Measurements from ENCODE around the gene CCT8. TPM values are rescaled to one million over a fixed set of nuclear protein-coding genes. Genes with fewer than 3 reads are reported as not detected.
A peak's percentile ranks its signal among the peaks of the same experiment; 100 is the strongest.
"Not testable (repeated sequence)": the region's sequence is repeated elsewhere in the genome, so short reads cannot be mapped to it uniquely, and the experiment has no call there.

The CCT8 gene
- total RNA-seq, 1 donor, result 172 TPM

DNA sequence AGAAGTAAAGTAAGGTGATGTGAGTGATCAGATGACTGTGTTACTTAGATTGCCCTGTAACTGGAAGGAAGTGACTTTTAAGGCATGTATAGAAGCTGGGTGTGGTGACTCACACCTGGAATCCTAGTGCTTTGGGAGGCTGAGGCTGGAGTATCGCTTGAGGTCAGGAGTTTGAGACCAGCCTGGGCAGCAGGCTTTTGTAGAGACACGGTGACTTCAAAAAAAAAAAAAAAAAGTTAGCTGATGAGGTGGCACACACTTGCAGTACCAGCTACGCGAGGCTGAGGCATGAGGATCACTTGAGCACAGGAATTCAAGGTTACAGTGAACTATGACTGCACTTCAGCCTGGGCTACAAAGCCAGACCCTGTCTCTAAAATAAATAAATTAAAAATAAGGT is 51.3 kb downstream of the CCT8 start:
- no peak overlapping the region for H3K4me3 ChIP-seq (ENCODE audit: low read depth, low read length)
- no peak for DNase-seq (ENCODE audit: low read depth)
- TF ChIP-seq, protein P1, sequence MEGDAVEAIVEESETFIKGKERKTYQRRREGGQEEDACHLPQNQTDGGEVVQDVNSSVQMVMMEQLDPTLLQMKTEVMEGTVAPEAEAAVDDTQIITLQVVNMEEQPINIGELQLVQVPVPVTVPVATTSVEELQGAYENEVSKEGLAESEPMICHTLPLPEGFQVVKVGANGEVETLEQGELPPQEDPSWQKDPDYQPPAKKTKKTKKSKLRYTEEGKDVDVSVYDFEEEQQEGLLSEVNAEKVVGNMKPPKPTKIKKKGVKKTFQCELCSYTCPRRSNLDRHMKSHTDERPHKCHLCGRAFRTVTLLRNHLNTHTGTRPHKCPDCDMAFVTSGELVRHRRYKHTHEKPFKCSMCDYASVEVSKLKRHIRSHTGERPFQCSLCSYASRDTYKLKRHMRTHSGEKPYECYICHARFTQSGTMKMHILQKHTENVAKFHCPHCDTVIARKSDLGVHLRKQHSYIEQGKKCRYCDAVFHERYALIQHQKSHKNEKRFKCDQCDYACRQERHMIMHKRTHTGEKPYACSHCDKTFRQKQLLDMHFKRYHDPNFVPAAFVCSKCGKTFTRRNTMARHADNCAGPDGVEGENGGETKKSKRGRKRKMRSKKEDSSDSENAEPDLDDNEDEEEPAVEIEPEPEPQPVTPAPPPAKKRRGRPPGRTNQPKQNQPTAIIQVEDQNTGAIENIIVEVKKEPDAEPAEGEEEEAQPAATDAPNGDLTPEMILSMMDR (IDR thresholded peaks at IDR 0.05; ENCODE audit: insufficient read depth, low read length), result no peak

DNA sequence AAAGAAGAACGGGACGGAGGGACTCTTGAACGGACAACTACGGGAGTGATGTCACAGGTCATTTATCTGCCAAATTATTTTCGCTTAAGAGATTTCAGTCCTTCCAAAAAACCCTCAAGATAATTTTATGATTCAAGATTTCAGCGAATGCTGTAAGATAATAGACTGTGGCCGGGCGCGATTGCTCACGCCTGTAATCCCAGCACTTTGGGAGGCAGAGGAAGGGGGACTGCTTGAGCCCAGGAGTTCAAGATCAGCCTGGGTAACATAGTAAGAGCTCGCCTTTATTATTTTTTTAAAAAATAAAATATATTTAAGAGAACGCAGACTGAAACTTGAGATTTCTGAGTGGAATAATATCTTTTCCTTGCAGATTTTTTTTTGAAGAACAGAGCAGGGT is 54.9 kb downstream of the CCT8 start:
- TF ChIP-seq, protein P1 (IDR thresholded peaks at IDR 0.05; ENCODE audit: insufficient read depth, low read length), result no peak
- peak overlapping the region; percentile 84 for H3K4me3 ChIP-seq (ENCODE audit: low read depth, low read length)
- DNase-seq (ENCODE audit: low read depth), result peak; percentile 56

DNA sequence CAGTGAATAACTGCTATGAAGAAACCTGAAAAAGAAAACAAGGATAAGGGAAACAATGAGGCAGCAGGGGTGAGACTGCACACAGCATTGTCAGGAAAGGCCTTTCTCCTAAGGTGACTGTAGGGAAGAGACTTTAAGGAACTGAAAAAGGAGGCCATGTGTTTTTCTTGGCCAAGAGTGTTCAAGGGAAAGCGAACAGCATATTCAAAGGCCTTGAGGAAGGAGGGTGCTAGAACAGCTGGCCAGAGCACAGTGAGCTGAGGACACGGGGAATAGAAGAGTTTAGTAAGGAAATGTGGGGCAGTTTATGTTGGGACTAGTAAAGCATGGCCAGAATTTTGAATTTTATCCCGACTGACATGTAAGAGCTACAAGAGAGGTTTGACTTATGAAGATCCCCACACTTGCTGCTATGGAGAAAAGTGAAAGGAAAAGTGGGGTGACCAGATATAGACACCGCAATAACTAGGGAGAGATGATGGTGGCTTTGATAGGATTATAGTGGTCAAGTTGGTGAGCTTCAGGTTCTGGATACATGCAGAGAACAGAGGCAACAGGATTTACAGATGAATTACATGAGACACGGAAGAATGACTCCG is 55.7 kb downstream of the CCT8 start:
- TF ChIP-seq, protein P1 (IDR thresholded peaks at IDR 0.05; ENCODE audit: insufficient read depth, low read length), result no peak
- DNase-seq (ENCODE audit: low read depth), result no peak
- H3K4me3 ChIP-seq (ENCODE audit: low read depth, low read length), result peak overlapping the region; percentile 84

DNA sequence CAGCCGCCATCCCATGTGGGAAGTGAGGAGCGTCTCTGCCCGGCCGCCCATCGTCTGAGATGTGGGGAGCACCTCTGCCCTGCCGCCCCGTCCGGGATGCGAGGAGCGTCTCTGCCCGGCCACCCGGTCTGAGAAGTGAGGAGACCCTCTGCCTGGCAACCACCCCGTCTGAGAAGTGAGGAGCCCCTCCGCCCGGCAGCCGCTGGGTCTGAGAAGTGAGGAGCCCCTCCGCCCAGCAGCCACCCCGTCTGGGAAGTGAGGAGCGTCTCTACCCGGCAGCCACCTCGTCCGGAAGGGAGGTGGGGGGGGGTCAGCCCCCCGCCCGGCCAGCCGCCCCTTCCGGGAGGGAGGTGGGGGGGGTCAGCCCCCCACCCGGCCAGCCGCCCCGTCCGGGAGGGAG is 62.2 kb downstream of the CCT8 start:
- DNase-seq (ENCODE audit: low read depth); H3K4me3 ChIP-seq (ENCODE audit: low read depth, low read length): not testable (repeated sequence)

DNA sequence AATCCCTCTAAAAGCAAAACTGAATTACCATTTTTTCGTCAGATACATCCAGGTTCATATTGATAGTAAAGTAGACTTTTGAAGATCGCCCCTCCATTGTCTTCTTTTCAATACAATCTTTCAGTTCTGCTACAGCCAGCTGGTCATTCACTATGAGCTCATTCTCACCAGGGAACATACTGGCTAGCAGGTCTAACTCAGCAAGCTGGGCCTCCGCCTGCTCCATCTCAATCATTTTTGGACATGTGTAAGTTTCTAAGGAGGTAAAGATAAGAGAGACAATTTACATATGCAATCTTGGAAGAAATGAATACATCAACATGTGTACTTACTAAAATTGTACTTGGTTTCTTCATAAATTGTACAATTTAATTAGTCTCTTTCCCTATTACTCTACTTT is 65.1 kb downstream of the CCT8 start:
- TF ChIP-seq, protein P1 (IDR thresholded peaks at IDR 0.05; ENCODE audit: insufficient read depth, low read length), result no peak
- no peak overlapping the region for H3K4me3 ChIP-seq (ENCODE audit: low read depth, low read length)

DNA sequence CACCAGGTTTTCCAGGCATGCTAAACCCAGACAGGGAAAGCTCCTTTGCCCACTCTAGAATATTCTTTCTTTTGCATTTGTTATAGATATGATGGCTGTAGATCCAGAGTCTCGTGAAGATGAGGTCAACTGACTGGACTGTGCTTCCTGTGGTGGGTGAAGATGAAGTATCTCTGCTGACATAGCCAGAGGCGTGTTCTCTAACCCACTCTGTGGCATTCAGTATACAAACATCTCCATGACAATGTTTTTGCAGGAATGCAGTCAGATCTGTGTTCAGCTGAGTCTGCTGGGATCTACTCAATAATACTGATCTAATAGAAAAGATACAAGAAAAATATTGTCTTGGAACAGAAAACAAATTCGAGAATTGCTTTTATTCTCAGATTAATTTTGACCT is 65.6 kb downstream of the CCT8 start:
- no peak overlapping the region for H3K4me3 ChIP-seq (ENCODE audit: low read depth, low read length)
- TF ChIP-seq, protein P1 (IDR thresholded peaks at IDR 0.05; ENCODE audit: insufficient read depth, low read length), result no peak
- DNase-seq (ENCODE audit: low read depth), result no peak

More for the DNA sequence above, 65.1 kb downstream of the CCT8 start:
- DNase-seq (ENCODE audit: low read depth), result no peak

DNA sequence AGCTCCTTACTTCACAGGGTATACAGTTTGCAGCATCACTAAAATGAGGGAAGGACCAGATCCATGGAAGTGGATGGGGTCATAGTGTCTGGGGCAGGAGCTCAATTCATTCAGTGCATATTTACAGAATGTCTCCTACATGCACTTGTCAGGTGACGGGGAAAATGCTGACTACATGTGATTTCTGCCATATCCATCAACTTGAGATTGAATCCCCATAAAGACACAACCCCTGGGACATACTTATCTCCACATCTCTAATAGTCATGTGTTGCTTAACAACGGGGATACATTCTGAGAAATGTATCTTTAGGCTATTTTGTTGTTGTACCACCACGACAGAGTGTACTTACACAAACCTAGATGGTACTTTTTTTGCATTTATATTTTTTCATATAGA is 66.3 kb downstream of the CCT8 start:
- TF ChIP-seq, protein P1 (IDR thresholded peaks at IDR 0.05; ENCODE audit: insufficient read depth, low read length), result no peak
- H3K4me3 ChIP-seq (ENCODE audit: low read depth, low read length), result no peak overlapping the region

More for the DNA sequence above, 66.3 kb downstream of the CCT8 start:
- DNase-seq (ENCODE audit: low read depth), result no peak

Other genes with a start within 250 kb of the CCT8 start
- gene LTN1, start 80.8 kb downstream of the CCT8 start, total RNA-seq (ENCODE audit: low replicate concordance), result 25.9 and 35.2 TPM in 2 replicates
- 33.9 and 49.3 TPM in 2 replicates for gene RWDD2B, start 54.3 kb downstream of the CCT8 start, total RNA-seq (ENCODE audit: low replicate concordance)
- gene USP16, start 49.0 kb downstream of the CCT8 start, total RNA-seq (ENCODE audit: low replicate concordance), result 47.9 and 50.9 TPM in 2 replicates
- 6.9 and 18.7 TPM in 2 replicates for gene MAP3K7CL, start 57.0 kb upstream of the CCT8 start, total RNA-seq (ENCODE audit: low replicate concordance)
- gene BACH1, start 225.3 kb upstream of the CCT8 start, total RNA-seq (ENCODE audit: low replicate concordance), result 81.3 and 86.9 TPM in 2 replicates